ENCODE measurements around the gene HOXA10.

The HOXA10 gene

GRCh38 chr7:27128034-27128433 is 46.1 kb downstream of the HOXA10 start:
- DNase-seq = no peak

- DNase-seq = no peak
These were observed 47.4 kb downstream of the HOXA10 start for GRCh38 chr7:27126596-27127327.

GRCh38 chr7:27125986-27126394 is 48.1 kb downstream of the HOXA10 start:
- DNase-seq = no peak

- DNase-seq = no peak
These were observed 49.0 kb downstream of the HOXA10 start for GRCh38 chr7:27124902-27125689.

- DNase-seq = no peak
These were observed 49.8 kb downstream of the HOXA10 start for GRCh38 chr7:27124096-27124901.

GRCh38 chr7:27123477-27124053 is 50.6 kb downstream of the HOXA10 start:
- no peak for DNase-seq

GRCh38 chr7:27123007-27123476 is 51.1 kb downstream of the HOXA10 start:
- no peak for DNase-seq

GRCh38 chr7:27122077-27122910 is 51.8 kb downstream of the HOXA10 start:
- no peak for DNase-seq

GRCh38 chr7:27121684-27122076 is 52.4 kb downstream of the HOXA10 start:
- DNase-seq = no peak

Data from stimulated activated naive CD4-positive, alpha-beta T cell (primary cell).